Measurements from ENCODE around the gene ATP6V0A1.
A peak's percentile ranks its signal among the peaks of the same experiment; 100 is the strongest.
"Not testable (repeated sequence)": the region's sequence is repeated elsewhere in the genome, so short reads cannot be mapped to it uniquely, and the experiment has no call there.

Gene ATP6V0A1

DNA sequence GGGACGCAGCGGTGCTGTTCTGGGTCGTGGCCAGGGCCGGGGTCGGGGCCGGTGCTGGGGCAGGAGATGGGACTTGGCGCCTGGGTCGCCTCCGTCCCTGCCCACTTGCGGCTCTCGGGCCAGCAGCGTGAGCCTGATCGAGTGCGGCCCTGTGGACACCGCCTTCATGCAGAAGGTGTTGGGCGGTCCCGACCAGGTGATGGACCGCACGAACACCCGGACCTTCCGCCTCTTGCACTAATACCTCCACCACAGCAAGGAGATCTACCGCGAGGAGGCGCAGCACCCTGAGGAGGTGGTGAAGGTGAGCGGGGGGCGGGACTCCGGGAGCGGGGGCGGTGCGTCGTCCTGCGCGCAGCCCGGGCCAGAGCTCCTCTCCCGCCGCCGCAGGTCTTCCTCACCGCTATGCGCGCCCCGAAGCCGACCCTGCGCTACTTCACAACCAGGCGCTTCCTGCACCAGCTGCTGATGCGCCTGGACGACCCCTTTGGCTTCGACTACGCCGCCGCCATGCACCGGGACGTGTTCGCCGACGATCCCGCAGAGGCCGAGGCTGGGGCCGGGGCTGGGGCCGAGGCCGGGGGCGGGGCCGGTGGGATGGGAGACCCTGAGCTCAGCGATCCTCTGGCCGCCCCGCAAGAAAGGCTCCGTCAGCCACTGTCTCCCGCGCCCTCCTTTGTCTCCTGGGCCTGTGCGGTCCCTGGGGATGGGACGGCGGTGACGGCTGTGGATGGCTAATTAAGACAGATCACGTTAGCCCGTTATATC, 89.6 kb downstream of the ATP6V0A1 start:
- H3K4me1 Mint-ChIP-seq = peaks cover 9% of the 10 kb centered on the region
- H3K27ac Mint-ChIP-seq = no peak overlapping the region
- no peaks in the 10 kb centered on the region for H3K36me3 Mint-ChIP-seq
- H3K4me3 Mint-ChIP-seq = peak overlapping the region; percentile 52
- H3K27me3 Mint-ChIP-seq = no peaks in the 10 kb centered on the region
- no peaks in the 10 kb centered on the region for H3K9me3 Mint-ChIP-seq

DNA sequence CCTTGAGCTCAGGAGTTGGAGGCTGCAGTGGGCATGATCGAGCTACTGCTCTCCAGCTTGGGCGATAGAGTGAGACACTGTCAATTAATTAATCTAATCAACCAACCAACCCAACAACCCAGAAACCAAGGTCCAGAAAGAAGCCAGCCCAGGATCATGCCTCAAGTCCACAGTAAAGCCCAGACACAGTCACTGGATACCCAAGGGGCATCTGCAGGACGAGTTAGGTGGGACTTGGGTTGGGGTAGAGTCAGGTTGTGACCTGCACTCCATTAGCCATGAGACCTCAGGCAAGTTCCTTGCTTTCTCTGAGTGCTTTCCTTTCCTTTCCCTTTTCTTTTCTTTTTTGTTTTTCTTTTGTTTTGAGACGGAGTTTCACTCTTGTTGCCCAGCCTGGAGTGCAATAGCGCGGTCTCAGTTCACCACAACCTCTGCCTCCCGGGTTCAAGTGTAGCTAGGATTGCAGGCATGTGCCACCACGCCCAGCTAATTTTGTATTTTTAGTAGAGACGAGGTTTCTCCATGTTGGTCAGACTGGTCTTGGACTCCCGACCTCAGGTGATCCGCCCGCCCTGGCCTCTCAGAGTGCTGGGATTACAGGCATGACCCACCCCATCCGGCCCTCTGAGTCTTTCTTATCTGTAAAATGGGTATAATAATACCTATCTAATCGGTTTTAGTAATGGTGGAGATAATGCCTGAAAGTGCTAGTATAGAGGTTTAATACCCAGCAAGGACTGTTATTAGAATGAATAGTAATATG, 90.5 kb downstream of the ATP6V0A1 start:
- Mint-ChIP-seq H3K4me3 (peak overlapping the region; percentile 49), H3K36me3 (no peaks in the 10 kb centered on the region), H3K27ac (no peak overlapping the region)

DNA sequence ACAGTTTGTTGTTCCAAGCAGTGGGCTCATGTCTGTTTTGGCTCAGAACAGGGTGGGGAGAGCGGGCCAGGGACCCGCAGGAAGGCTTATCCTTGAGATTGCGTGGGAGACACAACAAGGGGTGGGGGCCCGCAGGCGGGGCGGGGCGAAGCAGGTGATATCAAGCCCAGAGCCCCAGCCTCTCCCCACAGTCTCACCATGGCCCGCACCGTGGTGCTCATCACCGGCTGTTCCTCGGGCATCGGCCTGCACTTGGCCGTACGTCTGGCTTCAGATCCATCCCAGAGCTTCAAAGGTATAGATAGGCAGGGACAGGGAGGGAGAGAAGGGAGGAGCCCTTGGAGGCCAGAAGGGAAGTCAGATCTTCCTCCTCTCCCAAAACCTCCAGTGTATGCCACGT, 94.1 kb downstream of the ATP6V0A1 start, which contains the start of gene HSD17B1:
TSS of gene HSD17B1 (plus strand) at position 188 of the 400 bp plus-strand sequence. CDS start at position 199, 11 bp downstream.
- H3K27me3 Mint-ChIP-seq, H3K9me3 Mint-ChIP-seq, H3K36me3 Mint-ChIP-seq: not testable (repeated sequence)
- Mint-ChIP-seq H3K4me1 (peaks cover 24% of the 10 kb centered on the region), H3K4me3 (peak within 1 kb of the TSS; percentile 89), H3K27ac (peak within 1 kb of the TSS; percentile 70)

More for the DNA sequence above, 90.5 kb downstream of the ATP6V0A1 start:
- Mint-ChIP-seq H3K27me3 (no peaks in the 10 kb centered on the region), H3K4me1 (peaks cover 9% of the 10 kb centered on the region), H3K9me3 (no peaks in the 10 kb centered on the region)

DNA sequence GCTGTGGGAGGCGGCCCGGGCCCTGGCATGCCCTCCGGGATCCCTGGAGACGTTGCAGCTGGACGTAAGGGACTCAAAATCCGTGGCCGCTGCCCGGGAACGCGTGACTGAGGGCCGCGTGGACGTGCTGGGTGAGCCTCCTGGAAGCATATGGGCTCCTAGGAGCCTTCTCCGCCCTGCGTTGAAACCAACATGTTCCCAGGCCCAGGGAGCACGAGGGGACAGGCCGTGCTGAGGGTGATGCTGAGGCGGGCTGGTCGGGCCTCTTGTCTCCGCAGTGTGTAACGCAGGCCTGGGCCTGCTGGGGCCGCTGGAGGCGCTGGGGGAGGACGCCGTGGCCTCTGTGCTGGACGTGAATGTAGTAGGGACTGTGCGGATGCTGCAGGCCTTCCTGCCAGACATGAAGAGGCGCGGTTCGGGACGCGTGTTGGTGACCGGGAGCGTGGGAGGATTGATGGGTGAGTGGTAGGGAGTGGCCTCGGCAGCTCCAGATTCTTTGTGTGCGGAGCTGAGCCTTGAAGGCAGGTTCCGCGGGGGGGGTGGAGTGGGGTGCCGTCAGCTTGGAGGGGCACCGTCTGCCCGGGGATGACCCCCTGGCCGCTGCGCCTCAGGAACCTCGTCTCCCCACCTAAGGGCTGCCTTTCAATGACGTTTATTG, 94.6 kb downstream of the ATP6V0A1 start:
- Mint-ChIP-seq H3K4me1 (peaks cover 24% of the 10 kb centered on the region), H3K27ac (peak overlapping the region; percentile 70), H3K4me3 (peak overlapping the region; percentile 89), H3K9me3 (no peaks in the 10 kb centered on the region), H3K27me3 (no peaks in the 10 kb centered on the region), H3K36me3 (no peaks in the 10 kb centered on the region)

DNA sequence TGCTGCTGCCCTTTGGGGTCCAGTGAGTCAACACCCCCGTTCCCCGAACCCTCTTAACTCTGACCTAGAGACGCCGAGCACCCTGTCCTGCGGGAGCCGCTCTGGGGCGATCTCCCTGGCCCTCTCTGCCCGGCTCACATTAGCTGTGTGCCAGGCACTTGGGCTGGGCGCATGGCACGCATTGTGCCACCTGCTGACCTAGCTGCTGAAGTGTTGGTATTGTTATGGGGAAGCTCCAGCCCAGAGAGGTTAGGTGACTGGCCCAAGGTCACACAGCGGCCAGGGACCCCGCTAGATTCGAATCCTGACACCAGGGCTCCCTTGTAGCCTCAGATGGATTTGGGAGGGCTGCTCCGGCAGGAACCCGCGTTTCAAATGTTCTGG, 95.2 kb downstream of the ATP6V0A1 start:
- peaks cover 24% of the 10 kb centered on the region for H3K4me1 Mint-ChIP-seq
- no peaks in the 10 kb centered on the region for H3K9me3 Mint-ChIP-seq
- peak overlapping the region; percentile 89 for H3K4me3 Mint-ChIP-seq
- peak overlapping the region; percentile 79 for H3K27ac Mint-ChIP-seq
- no peaks in the 10 kb centered on the region for H3K36me3 Mint-ChIP-seq
- H3K27me3 Mint-ChIP-seq = no peaks in the 10 kb centered on the region

DNA sequence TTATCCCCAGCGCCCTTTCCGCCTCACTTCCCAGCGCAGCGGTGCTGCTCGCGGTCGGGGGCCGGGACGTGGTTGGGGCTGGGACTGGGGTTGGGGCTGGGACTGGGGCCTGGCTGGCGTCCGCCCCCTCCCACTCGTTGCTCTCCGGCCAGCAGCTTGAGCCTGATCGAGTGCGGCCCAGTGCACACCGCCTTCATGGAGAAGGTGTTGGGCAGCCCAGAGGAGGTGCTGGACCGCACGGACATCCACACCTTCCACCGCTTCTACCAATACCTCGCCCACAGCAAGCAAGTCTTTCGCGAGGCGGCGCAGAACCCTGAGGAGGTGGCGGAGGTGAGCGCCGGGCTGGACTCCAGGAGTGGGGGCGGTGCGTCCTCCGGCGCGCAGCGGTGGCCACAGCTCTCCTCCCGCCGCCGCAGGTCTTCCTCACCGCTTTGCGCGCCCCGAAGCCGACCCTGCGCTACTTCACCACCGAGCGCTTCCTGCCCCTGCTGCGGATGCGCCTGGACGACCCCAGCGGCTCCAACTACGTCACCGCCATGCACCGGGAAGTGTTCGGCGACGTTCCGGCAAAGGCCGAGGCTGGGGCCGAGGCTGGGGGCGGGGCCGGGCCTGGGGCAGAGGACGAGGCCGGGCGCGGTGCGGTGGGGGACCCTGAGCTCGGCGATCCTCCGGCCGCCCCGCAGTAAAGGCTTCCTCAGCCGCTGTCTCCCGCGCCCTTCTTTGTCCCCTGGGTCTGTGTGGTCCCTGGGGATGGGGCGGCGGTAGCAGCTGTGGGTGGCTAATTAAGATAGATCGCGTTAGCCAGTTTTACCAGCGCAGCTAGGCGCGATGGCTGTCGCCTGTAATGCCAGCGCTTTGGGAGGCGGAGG, 95.8 kb downstream of the ATP6V0A1 start:
- Mint-ChIP-seq H3K9me3 (no peaks in the 10 kb centered on the region), H3K27me3 (no peaks in the 10 kb centered on the region), H3K4me3 (peak overlapping the region; percentile 89), H3K4me1 (peaks cover 20% of the 10 kb centered on the region), H3K36me3 (no peaks in the 10 kb centered on the region), H3K27ac (peak overlapping the region; percentile 79)

DNA sequence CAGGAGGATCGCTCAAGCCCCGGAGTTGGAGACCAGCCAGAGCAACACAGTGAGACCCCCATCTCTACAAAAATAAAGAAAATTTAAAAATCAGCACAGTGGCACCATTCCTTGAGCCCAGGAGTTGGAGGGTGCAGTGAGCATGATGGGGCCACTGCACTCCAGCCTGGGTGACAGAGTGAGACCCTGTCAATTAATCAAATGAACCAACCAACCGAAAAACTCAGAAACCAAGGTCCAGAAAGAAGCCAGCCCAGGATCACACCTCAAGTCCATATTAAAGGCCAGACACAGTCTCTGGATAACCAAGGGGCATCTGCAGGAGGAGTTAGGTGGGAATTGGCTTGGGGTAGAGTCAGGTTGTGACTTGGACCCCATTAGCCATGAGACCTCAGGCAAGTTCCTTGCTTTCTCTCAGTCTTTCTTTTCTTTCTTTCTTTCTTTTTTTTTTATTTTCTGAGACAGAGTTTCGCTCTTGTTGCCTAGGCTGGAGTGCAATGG, 96.5 kb downstream of the ATP6V0A1 start:
- H3K9me3 Mint-ChIP-seq = no peaks in the 10 kb centered on the region
- no peaks in the 10 kb centered on the region for H3K27me3 Mint-ChIP-seq
- peak overlapping the region; percentile 72 for H3K27ac Mint-ChIP-seq
- H3K4me3 Mint-ChIP-seq = peak overlapping the region; percentile 89
- H3K4me1 Mint-ChIP-seq = peaks cover 20% of the 10 kb centered on the region
- H3K36me3 Mint-ChIP-seq = no peaks in the 10 kb centered on the region

DNA sequence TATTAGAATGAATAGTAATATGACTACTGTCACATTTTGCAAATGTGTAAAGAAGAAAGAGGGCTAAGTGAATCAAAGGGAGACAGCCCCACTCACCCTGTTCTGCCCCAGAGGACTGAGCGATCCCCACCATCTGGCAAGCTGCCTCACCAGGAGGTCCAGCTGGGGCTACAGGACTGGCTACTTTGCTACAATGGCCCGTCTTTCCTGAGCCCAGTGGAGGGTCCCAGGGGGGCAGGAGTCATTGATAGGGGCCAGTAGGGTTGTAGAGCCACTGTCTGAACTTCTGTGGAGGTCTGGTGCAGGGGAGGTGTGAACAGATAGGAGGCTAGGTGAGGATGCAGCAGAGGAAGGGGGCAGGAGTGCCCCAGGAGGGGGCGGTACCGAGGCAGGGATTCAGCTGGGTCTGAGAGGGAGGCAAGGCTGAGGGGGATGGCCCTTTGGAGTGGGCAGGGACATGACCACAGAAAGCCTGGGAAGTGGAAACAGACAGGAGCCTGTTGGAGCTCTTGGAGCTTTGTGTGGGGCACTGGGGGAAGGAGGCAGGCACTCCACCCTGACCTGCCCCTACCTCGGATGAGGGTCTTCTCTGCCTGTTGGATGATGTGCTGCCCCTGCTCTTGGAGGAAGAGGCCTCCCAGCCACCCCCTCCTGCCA, 97.4 kb downstream of the ATP6V0A1 start:
- H3K4me3 Mint-ChIP-seq, H3K27me3 Mint-ChIP-seq, H3K9me3 Mint-ChIP-seq, H3K27ac Mint-ChIP-seq, H3K36me3 Mint-ChIP-seq: not testable (repeated sequence)
- peaks cover 15% of the 10 kb centered on the region for H3K4me1 Mint-ChIP-seq

DNA sequence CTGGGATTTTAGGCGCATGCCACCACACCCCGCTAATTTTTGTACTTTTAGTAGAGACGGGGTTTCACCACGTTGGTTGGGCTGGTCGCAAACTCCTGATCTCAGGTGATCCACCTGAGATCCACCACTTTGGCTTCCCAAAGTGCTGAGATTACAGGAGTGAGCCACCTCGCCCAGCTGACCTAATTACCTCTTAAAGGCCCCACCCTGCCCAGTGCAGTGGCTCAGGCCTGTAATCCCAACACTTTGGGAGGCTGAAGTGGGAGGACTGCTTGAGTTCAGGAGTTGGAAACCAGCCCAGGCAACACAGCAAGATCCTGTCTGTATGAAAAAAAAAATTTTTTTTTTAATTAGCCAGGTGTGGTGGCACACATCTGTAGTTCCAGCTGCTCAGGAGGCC, 100.4 kb downstream of the ATP6V0A1 start:
- Mint-ChIP-seq H3K4me3 (no peak overlapping the region), H3K9me3 (no peaks in the 10 kb centered on the region), H3K36me3 (no peaks in the 10 kb centered on the region), H3K27me3 (no peaks in the 10 kb centered on the region), H3K4me1 (peaks cover 34% of the 10 kb centered on the region), H3K27ac (no peak overlapping the region)

DNA sequence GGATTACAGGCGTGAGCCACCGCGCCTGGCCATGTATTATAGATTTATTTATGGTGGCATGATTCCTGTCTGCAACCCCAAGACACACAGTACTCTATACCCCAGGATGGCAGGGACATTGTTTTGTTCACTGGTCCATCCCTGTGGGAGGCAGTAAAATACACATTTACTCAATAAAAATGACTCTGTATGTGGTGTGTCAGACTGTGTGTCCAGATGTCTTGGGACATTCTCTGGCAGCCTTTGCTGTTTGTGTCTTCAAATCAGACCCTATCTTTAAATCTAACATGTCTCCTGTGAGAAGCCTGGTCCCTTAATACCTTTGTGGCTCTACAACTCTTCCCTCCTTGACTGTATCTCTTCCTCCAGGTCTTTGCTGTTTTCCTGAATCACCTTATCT, 101.6 kb downstream of the ATP6V0A1 start:
- no peaks in the 10 kb centered on the region for H3K27me3 Mint-ChIP-seq
- H3K4me1 Mint-ChIP-seq = peaks cover 29% of the 10 kb centered on the region
- no peaks in the 10 kb centered on the region for H3K9me3 Mint-ChIP-seq
- no peak overlapping the region for H3K27ac Mint-ChIP-seq
- no peak overlapping the region for H3K4me3 Mint-ChIP-seq
- H3K36me3 Mint-ChIP-seq = no peaks in the 10 kb centered on the region

DNA sequence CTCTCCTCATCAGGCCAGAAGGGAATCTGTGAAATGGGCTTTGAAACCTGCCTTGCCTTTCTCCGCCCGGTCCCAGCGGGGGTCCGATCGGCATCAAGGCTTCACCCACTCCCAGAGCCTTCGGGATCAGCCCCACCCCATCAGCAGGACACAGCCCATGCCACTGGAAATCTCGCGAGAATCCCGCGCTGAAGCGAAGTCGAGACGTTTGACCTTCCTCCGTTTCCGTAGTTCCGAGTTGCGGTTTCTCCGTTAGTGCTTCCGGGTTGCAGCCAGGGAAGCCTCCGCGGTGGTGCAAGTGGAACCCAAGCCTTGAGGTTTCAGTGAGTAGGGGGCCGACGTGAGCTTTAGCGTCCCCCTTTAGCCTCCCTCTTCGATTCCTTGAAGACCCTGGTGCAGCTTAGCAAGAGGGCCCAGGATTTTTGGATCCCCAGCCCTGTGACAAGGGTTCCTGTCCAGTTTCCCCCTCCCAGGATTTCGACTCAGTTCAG, 103.3 kb downstream of the ATP6V0A1 start, which contains the start of gene COASY:
TSS of gene COASY (plus strand) at position 252 of the 491 bp plus-strand sequence. CDS start 475 bp downstream, outside the sequence.
- Mint-ChIP-seq H3K4me3 (peak within 1 kb of the TSS; percentile 95), H3K9me3 (no peaks in the 10 kb centered on the region), H3K4me1 (peaks cover 27% of the 10 kb centered on the region), H3K36me3 (no peaks in the 10 kb centered on the region), H3K27ac (peak within 1 kb of the TSS; percentile 95), H3K27me3 (no peaks in the 10 kb centered on the region)

DNA sequence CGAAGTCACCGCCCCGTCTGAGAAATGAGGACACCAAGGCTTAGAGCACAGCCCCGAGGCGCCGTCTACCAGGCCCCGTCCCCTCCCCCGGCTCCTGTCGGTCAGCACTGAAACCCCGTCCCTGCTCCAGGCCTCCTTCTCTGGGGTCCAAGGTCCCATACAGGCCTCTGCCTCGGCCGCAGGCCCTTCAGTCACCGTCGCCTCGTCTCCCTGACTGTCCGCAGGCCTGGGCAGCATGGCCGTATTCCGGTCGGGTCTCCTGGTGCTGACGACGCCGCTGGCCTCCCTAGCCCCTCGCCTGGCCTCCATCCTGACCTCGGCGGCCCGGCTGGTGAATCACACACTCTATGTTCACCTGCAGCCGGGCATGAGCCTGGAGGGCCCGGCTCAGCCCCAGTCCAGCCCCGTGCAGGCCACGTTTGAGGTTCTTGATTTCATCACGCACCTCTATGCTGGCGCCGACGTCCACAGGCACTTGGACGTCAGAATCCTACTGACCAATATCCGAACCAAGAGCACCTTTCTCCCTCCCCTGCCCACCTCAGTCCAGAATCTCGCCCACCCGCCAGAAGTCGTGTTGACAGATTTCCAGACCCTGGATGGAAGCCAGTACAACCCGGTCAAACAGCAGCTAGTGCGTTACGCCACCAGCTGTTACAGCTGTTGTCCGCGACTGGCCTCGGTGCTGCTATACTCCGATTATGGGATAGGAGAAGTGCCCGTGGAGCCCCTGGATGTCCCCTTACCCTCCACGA, 103.9 kb downstream of the ATP6V0A1 start:
- H3K27ac Mint-ChIP-seq = peak overlapping the region; percentile 95
- no peaks in the 10 kb centered on the region for H3K27me3 Mint-ChIP-seq
- H3K36me3 Mint-ChIP-seq = no peaks in the 10 kb centered on the region
- no peaks in the 10 kb centered on the region for H3K9me3 Mint-ChIP-seq
- H3K4me3 Mint-ChIP-seq = peak overlapping the region; percentile 95
- peaks cover 24% of the 10 kb centered on the region for H3K4me1 Mint-ChIP-seq

DNA sequence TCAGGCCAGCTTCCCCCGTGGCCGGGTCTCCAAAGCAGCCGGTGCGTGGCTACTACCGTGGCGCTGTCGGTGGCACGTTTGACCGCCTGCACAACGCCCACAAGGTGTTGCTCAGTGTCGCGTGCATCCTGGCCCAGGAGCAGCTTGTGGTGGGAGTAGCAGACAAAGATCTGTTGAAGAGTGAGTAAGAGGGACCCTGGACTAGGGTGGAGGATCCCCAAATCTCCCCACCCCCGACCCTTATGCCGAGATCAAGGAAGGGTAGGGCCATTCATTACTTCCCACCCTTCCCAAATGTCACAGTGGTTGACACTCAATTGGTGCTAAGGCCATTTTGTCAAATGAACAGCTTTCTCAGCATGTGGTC, 104.4 kb downstream of the ATP6V0A1 start:
- peak overlapping the region; percentile 95 for H3K4me3 Mint-ChIP-seq
- H3K36me3 Mint-ChIP-seq = peaks cover 2% of the 10 kb centered on the region
- H3K4me1 Mint-ChIP-seq = peaks cover 28% of the 10 kb centered on the region
- H3K27me3 Mint-ChIP-seq = no peaks in the 10 kb centered on the region
- H3K9me3 Mint-ChIP-seq = no peaks in the 10 kb centered on the region
- no peak overlapping the region for H3K27ac Mint-ChIP-seq

DNA sequence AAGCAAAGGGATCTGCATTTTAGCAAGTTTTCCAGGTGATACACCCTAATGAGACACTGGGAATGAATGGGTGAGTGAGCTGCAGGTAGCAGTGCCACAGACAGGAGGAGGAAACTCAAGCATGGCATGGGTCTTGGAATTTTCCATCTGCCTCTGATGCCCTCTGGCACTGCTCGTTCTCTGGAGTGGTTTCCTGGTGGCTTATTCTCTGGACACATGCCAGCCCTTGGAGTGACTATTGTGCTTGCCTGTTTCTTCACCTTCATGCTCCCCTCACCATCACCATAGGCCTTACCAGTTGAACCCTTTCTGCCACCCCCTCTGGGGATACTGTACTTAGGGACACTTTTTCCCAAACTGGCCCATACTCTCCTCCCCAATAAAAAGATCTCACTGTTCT, 104.9 kb downstream of the ATP6V0A1 start:
- Mint-ChIP-seq H3K4me1 (peaks cover 31% of the 10 kb centered on the region), H3K27me3 (no peaks in the 10 kb centered on the region), H3K27ac (peak overlapping the region; percentile 94)

More for the DNA sequence above, 104.9 kb downstream of the ATP6V0A1 start:
- peaks cover 2% of the 10 kb centered on the region for H3K36me3 Mint-ChIP-seq
- no peaks in the 10 kb centered on the region for H3K9me3 Mint-ChIP-seq
- H3K4me3 Mint-ChIP-seq = peak overlapping the region; percentile 95

All from activated naive CD4-positive, alpha-beta T cell treated with anti-CD3 and anti-CD28 coated beads, Interleukin-2, amount 50 U/mL, for 24 hours (primary cell).